ENCODE results near the gene CDON. TPM values are rescaled to one million over a fixed set of nuclear protein-coding genes. Genes with fewer than 3 reads are reported as not detected.

Gene CDON
- total RNA-seq, 1 donor, result 12.3 TPM

DNA sequence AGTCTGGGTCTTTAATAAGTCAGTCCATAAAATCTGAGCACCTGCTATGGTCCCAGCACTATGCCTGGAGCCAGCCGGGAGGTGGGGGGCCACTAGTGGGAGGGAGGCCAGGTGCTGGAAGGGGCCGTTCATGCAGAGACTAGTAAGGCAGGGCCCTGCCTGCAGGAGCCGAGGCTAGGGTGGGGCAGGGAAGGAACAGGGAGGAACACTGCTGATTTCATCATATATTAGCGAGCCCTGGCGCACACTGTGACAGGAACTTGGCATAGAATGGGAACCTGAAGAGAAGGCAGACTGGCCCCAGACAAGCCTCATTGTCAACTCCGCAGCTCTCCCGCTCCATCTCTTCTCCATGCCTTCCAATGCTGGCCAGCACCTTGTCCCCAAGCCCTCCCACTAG is 109.7 kb downstream of the CDON start:
- TF ChIP-seq, protein P1, sequence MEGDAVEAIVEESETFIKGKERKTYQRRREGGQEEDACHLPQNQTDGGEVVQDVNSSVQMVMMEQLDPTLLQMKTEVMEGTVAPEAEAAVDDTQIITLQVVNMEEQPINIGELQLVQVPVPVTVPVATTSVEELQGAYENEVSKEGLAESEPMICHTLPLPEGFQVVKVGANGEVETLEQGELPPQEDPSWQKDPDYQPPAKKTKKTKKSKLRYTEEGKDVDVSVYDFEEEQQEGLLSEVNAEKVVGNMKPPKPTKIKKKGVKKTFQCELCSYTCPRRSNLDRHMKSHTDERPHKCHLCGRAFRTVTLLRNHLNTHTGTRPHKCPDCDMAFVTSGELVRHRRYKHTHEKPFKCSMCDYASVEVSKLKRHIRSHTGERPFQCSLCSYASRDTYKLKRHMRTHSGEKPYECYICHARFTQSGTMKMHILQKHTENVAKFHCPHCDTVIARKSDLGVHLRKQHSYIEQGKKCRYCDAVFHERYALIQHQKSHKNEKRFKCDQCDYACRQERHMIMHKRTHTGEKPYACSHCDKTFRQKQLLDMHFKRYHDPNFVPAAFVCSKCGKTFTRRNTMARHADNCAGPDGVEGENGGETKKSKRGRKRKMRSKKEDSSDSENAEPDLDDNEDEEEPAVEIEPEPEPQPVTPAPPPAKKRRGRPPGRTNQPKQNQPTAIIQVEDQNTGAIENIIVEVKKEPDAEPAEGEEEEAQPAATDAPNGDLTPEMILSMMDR (IDR thresholded peaks at IDR 0.05; ENCODE audit: extremely low read depth, low read depth, low read length), result no peak

DNA sequence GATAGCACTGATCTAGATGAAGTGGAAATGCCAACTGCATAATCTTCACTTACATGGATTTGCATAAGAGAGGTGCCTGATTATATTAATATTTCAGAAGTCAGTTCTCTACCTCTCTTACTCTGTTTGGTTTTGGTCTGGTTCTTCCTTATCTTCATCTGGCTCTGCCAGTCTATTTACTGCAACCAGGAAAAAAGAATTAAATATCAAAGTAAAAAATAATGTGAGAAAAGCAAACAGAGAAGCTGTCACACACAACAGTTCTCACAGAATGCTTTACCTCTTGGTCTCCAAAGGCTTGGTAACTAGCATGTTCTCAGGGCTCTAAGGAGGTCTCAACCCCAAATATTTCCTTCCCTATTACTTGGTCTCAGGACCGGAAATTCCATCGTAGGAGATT is 110.1 kb downstream of the CDON start:
- H3K27ac ChIP-seq (ENCODE audit: low read depth, low read length), result no peak overlapping the region
- DNase-seq (ENCODE audit: insufficient read length, low spot score, missing footprints), result no peak
- H3K79me2 ChIP-seq (ENCODE audit: insufficient read depth, low read length), result no peaks in the 10 kb centered on the region
- peaks cover 5% of the 10 kb centered on the region for H3K4me1 ChIP-seq (ENCODE audit: insufficient read depth, low read length)
- H3K27me3 ChIP-seq (ENCODE audit: insufficient read depth, low read length), result no peaks in the 10 kb centered on the region
- no peaks in the 10 kb centered on the region for H4K20me1 ChIP-seq (ENCODE audit: insufficient read depth, low read length)
- no peak overlapping the region for H3K4me2 ChIP-seq (ENCODE audit: insufficient read depth, low read length)
- TF ChIP-seq, protein P1 (IDR thresholded peaks at IDR 0.05; ENCODE audit: extremely low read depth, low read depth, low read length), result no peak
- H3K4me3 ChIP-seq (ENCODE audit: insufficient read depth, low read length), result no peak overlapping the region
- H2AFZ ChIP-seq (ENCODE audit: low read length), result no peak overlapping the region
- H3K36me3 ChIP-seq (ENCODE audit: insufficient read depth, low read length), result no peaks in the 10 kb centered on the region
- no peaks in the 10 kb centered on the region for H3K9me3 ChIP-seq (ENCODE audit: low read depth, low read length)

More for the DNA sequence above, 109.7 kb downstream of the CDON start:
- H3K79me2 ChIP-seq (ENCODE audit: insufficient read depth, low read length), result no peaks in the 10 kb centered on the region
- H4K20me1 ChIP-seq (ENCODE audit: insufficient read depth, low read length), result no peaks in the 10 kb centered on the region
- H3K27ac ChIP-seq (ENCODE audit: low read depth, low read length), result no peak overlapping the region
- H2AFZ ChIP-seq (ENCODE audit: low read length), result no peak overlapping the region
- no peaks in the 10 kb centered on the region for H3K27me3 ChIP-seq (ENCODE audit: insufficient read depth, low read length)
- peaks cover 5% of the 10 kb centered on the region for H3K4me1 ChIP-seq (ENCODE audit: insufficient read depth, low read length)
- H3K4me2 ChIP-seq (ENCODE audit: insufficient read depth, low read length), result no peak overlapping the region
- H3K4me3 ChIP-seq (ENCODE audit: insufficient read depth, low read length), result no peak overlapping the region
- H3K9me3 ChIP-seq (ENCODE audit: low read depth, low read length), result no peaks in the 10 kb centered on the region
- no peaks in the 10 kb centered on the region for H3K36me3 ChIP-seq (ENCODE audit: insufficient read depth, low read length)
- peak; percentile 82 for DNase-seq (ENCODE audit: insufficient read length, low spot score, missing footprints)

DNA sequence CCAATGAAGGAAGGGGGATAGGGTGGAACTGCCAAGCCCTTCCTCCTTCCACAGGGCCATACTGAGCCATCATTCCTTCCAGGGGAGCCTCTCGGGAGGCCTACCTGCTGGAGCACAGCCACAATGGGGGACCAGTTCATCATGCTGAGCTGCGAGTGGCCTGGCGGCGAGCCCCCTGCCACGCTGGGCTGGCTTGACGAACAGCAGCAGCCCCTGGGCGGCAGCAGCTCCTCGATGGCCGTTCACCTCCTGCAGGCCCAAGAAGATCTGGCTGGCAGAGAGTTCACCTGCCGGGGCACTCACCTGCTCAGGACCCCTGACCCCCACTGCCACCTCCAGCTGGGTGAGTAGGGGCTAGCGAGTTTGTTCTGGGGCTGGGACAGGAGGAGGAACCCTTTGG is 110.9 kb downstream of the CDON start:
- H3K36me3 ChIP-seq (ENCODE audit: insufficient read depth, low read length), result no peaks in the 10 kb centered on the region
- H3K79me2 ChIP-seq (ENCODE audit: insufficient read depth, low read length), result no peaks in the 10 kb centered on the region
- DNase-seq (ENCODE audit: insufficient read length, low spot score, missing footprints), result no peak
- no peaks in the 10 kb centered on the region for H4K20me1 ChIP-seq (ENCODE audit: insufficient read depth, low read length)
- peaks cover 5% of the 10 kb centered on the region for H3K4me1 ChIP-seq (ENCODE audit: insufficient read depth, low read length)
- no peak overlapping the region for H3K27ac ChIP-seq (ENCODE audit: low read depth, low read length)
- no peak overlapping the region for H2AFZ ChIP-seq (ENCODE audit: low read length)
- H3K27me3 ChIP-seq (ENCODE audit: insufficient read depth, low read length), result no peaks in the 10 kb centered on the region
- H3K4me3 ChIP-seq (ENCODE audit: insufficient read depth, low read length), result no peak overlapping the region
- H3K4me2 ChIP-seq (ENCODE audit: insufficient read depth, low read length), result no peak overlapping the region
- TF ChIP-seq, protein P1 (IDR thresholded peaks at IDR 0.05; ENCODE audit: extremely low read depth, low read depth, low read length), result no peak
- H3K9me3 ChIP-seq (ENCODE audit: low read depth, low read length), result no peaks in the 10 kb centered on the region

GRCh38 chr11:125950696-125951651 is 111.7 kb downstream of the CDON start:
- H3K4me1 ChIP-seq (ENCODE audit: insufficient read depth, low read length), result peaks cover 5% of the 10 kb centered on the region
- no peaks in the 10 kb centered on the region for H4K20me1 ChIP-seq (ENCODE audit: insufficient read depth, low read length)
- H3K4me2 ChIP-seq (ENCODE audit: insufficient read depth, low read length), result peak overlapping the region; percentile 28
- TF ChIP-seq, protein P1 (IDR thresholded peaks at IDR 0.05; ENCODE audit: extremely low read depth, low read depth, low read length), result no peak
- H3K27me3 ChIP-seq (ENCODE audit: insufficient read depth, low read length), result no peaks in the 10 kb centered on the region
- no peak overlapping the region for H2AFZ ChIP-seq (ENCODE audit: low read length)
- H3K79me2 ChIP-seq (ENCODE audit: insufficient read depth, low read length), result no peaks in the 10 kb centered on the region
- H3K27ac ChIP-seq (ENCODE audit: low read depth, low read length), result no peak overlapping the region
- no peaks in the 10 kb centered on the region for H3K36me3 ChIP-seq (ENCODE audit: insufficient read depth, low read length)
- DNase-seq (ENCODE audit: insufficient read length, low spot score, missing footprints), result peak; percentile 95
- H3K4me3 ChIP-seq (ENCODE audit: insufficient read depth, low read length), result no peak overlapping the region
- no peaks in the 10 kb centered on the region for H3K9me3 ChIP-seq (ENCODE audit: low read depth, low read length)

Measured in osteoblast (primary cell).